Neural cell (in vitro differentiated cells): Measurements from ENCODE around the gene BTNL8.

ENCODE experiments used
- EZH2 ChIP-seq: fragments of 200-600, 300-800 bp; shearing (Covaris generic), sonication (generic); IDR thresholded peaks from 2 replicates; pipeline ENCODE4 v1.6.1; 2014; ENCODE audit warnings: antibody characterized with exemption, low read length, borderline replicate concordance, mild to moderate bottlenecking; ENCODE audit not compliant: insufficient read depth, poor library complexity, severe bottlenecking
- MXI1 ChIP-seq: fragments of 450-650 bp; conservative IDR thresholded peaks from 2 replicates; pipeline ENCODE4 v1.6.1; 2014; ENCODE audit warnings: antibody characterized with exemption, mild to moderate bottlenecking; ENCODE audit not compliant: poor library complexity, severe bottlenecking
- POLR2AphosphoS5 ChIP-seq: IDR thresholded peaks from 2 replicates; pipeline ENCODE4 v1.6.1; 2012
- RAD21 ChIP-seq: fragments of 450-650 bp; conservative IDR thresholded peaks from 2 replicates; pipeline ENCODE4 v1.6.1; 2014; ENCODE audit warnings: antibody characterized with exemption, mild to moderate bottlenecking, moderate library complexity
- SMC3 ChIP-seq: fragments of 450-650 bp; conservative IDR thresholded peaks from 2 replicates; pipeline ENCODE4 v1.6.1; 2014; ENCODE audit warnings: antibody characterized with exemption, mild to moderate bottlenecking, moderate library complexity; ENCODE audit not compliant: poor library complexity
- TF ChIP-seq, protein P1 (sequence below): fragments of 450-650 bp; IDR thresholded peaks from 2 replicates; pipeline ENCODE4 v1.5.1; 2014; ENCODE audit warnings: antibody characterized with exemption, mild to moderate bottlenecking, moderate library complexity; ENCODE audit not compliant: poor library complexity, severe bottlenecking

DNA sequence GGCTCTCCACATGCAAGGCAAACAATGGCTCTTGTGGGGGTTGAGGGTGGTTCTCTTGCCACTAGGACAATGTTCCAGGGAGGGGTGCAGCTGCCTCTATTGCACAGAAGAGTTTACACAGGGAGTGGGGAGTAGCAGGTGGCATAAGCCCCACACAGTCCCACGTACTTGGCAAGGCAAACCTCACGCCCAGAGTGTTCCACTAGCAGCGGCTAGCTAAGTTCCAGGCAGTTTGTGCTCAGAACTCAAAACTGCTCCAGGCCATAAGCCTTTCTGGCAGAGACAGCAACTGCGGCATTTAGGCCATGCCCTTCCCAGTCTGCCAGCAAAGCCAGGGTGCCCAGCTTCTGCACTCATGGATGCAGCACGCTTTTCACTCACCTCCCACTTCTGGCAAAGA, 60.7 kb downstream of the BTNL8 start:
- TF ChIP-seq SMC3 (no peak), RAD21 (no peak), POLR2AphosphoS5 (no peak), EZH2 (no peak), MXI1 (no peak)
- TF ChIP-seq, protein P1, sequence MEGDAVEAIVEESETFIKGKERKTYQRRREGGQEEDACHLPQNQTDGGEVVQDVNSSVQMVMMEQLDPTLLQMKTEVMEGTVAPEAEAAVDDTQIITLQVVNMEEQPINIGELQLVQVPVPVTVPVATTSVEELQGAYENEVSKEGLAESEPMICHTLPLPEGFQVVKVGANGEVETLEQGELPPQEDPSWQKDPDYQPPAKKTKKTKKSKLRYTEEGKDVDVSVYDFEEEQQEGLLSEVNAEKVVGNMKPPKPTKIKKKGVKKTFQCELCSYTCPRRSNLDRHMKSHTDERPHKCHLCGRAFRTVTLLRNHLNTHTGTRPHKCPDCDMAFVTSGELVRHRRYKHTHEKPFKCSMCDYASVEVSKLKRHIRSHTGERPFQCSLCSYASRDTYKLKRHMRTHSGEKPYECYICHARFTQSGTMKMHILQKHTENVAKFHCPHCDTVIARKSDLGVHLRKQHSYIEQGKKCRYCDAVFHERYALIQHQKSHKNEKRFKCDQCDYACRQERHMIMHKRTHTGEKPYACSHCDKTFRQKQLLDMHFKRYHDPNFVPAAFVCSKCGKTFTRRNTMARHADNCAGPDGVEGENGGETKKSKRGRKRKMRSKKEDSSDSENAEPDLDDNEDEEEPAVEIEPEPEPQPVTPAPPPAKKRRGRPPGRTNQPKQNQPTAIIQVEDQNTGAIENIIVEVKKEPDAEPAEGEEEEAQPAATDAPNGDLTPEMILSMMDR: no peak
